ENCODE data around the gene USP19.

DNA sequence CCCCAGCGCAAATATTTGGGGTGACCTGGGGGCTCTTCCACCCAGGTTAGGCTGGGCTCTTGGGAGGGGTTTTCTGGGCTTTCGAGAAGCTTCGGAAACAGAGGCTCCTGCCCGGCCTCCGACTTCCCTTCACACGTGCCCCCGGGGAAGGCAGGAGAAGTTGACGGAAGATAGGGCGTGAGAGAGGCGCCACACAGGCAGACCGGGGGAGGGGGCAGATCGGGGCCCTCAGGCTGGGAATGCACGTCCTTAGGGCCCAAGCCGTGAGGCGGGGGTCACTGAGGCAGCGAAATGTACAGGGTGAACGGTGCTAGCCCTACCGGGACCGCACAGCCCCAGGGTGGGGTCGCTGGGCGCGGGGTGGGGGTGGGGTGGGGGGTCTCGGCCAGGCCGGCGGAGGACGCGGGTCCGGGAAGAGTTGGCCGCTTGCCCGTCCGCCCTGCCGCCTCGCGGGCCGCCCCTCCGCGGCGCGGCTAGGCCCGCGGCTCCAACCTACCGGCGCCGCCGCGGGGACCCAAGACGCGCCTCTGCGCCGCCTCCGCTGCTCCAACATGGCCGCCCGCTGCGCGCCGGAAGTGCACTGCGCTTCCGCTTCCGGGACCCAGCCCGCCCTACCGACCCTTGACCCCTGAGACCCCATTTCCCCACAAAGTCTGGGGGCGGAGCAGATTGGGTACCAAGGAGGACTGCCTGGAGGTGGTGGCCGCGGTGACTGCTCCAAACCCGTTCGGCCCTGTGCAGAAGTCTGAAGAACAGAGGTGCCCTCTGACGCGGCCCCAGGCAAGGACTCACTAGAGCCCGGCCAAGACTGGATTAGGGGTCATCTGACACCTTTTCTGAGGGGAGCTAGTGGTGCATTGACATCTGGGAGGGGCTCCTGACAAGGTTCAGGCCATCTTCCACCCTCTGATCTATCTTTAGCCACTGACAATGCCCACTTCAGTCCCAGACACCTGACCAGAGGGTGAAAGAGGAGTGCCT, 45.4 kb upstream of the USP19 start, which contains the start of gene CCDC71:
- peak; percentile 28 to 39 for TF ChIP-seq POLR2A (IDR thresholded peaks at IDR 0.05)
- TF ChIP-seq, protein P1, sequence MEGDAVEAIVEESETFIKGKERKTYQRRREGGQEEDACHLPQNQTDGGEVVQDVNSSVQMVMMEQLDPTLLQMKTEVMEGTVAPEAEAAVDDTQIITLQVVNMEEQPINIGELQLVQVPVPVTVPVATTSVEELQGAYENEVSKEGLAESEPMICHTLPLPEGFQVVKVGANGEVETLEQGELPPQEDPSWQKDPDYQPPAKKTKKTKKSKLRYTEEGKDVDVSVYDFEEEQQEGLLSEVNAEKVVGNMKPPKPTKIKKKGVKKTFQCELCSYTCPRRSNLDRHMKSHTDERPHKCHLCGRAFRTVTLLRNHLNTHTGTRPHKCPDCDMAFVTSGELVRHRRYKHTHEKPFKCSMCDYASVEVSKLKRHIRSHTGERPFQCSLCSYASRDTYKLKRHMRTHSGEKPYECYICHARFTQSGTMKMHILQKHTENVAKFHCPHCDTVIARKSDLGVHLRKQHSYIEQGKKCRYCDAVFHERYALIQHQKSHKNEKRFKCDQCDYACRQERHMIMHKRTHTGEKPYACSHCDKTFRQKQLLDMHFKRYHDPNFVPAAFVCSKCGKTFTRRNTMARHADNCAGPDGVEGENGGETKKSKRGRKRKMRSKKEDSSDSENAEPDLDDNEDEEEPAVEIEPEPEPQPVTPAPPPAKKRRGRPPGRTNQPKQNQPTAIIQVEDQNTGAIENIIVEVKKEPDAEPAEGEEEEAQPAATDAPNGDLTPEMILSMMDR (IDR thresholded peaks at IDR 0.05): no peak
